Stimulated activated CD4-positive, alpha-beta T cell treated with anti-CD3 and anti-CD28 coated beads, Interleukin-1b, Interleukin-23, amount 100 ng/mL, for 1 hour (primary cell): ENCODE results near the gene DNAAF5.
A peak's percentile ranks its signal among the peaks of the same experiment; 100 is the strongest.

Source experiments
- DNase-seq, 2 donors: peaks; one replicate each; pipeline ENCODE4 v3.0.0-alpha.2; 2020; ENCODE audit warnings: low read depth in 2 of 2

The DNAAF5 gene

GRCh38 chr7:706721-707120, 19.8 kb upstream of the DNAAF5 start:
- DNase-seq = no peak

GRCh38 chr7:707296-708000, 19.1 kb upstream of the DNAAF5 start:
- no peak for DNase-seq

- no peak for DNase-seq
Observed at GRCh38 chr7:710161-710560, 16.3 kb upstream of the DNAAF5 start.

GRCh38 chr7:711093-711921, 15.2 kb upstream of the DNAAF5 start:
- DNase-seq = no peak

GRCh38 chr7:711922-712380, 14.5 kb upstream of the DNAAF5 start:
- no peak for DNase-seq

- DNase-seq = no peak
Observed at GRCh38 chr7:712381-713138, 13.9 kb upstream of the DNAAF5 start.

- DNase-seq = no peak
Observed at GRCh38 chr7:713139-713457, 13.4 kb upstream of the DNAAF5 start.

- no peak for DNase-seq
Observed at GRCh38 chr7:713488-714230, 12.8 kb upstream of the DNAAF5 start.

GRCh38 chr7:714251-714671, 12.2 kb upstream of the DNAAF5 start:
- no peak for DNase-seq

- DNase-seq = no peak
Observed at GRCh38 chr7:716222-716621, 10.3 kb upstream of the DNAAF5 start.

GRCh38 chr7:716636-717035, 9.9 kb upstream of the DNAAF5 start:
- no peak for DNase-seq

- no peak for DNase-seq
Observed at GRCh38 chr7:721619-722248, 4.8 kb upstream of the DNAAF5 start.

GRCh38 chr7:723541-723940, 3.0 kb upstream of the DNAAF5 start:
- no peak for DNase-seq

GRCh38 chr7:724298-724697, 2.2 kb upstream of the DNAAF5 start:
- no peak for DNase-seq

GRCh38 chr7:725223-726005, 1.1 kb upstream of the DNAAF5 start:
- DNase-seq = no peak

- no peak for DNase-seq
Observed at GRCh38 chr7:726854-727103, 280 bp downstream of the DNAAF5 start.

- DNase-seq = peak in 1 of 2 donors; percentile 34
Observed at GRCh38 chr7:727104-727805, 756 bp downstream of the DNAAF5 start, which contains the start of gene PRKAR1B. Gene PRKAR1B, minus strand, starts transcription at chr7:727281. Its CDS starts 15,776 bp downstream, at chr7:711505.

GRCh38 chr7:727806-728460, 1.4 kb downstream of the DNAAF5 start:
- DNase-seq = no peak

GRCh38 chr7:728602-729001, 2.1 kb downstream of the DNAAF5 start:
- DNase-seq = no peak
